Skeletal muscle satellite cell (primary cell): ENCODE measurements around the gene ADAM12.

Experiments used
- H3K27me3 ChIP-seq: 2 replicates; pipeline ENCODE4 v1.7.0; 2013; ENCODE audit warnings: low read length; ENCODE audit not compliant: control insufficient read depth, insufficient read depth
- H3K36me3 ChIP-seq: 2 replicates; pipeline ENCODE4 v1.7.0; 2013; ENCODE audit warnings: mild to moderate bottlenecking, control low read depth, low read length; ENCODE audit not compliant: insufficient read depth
- H3K4me1 ChIP-seq: 2 replicates; pipeline ENCODE4 v1.7.0; 2013; ENCODE audit warnings: low read length; ENCODE audit not compliant: control insufficient read depth, insufficient read depth
- H3K4me2 ChIP-seq: 2 replicates; pipeline ENCODE4 v1.7.0; 2013; ENCODE audit warnings: mild to moderate bottlenecking, low read length
- H3K4me3 ChIP-seq: 2 replicates; pipeline ENCODE4 v1.7.0; 2013; ENCODE audit warnings: low read length
- H3K9ac ChIP-seq: 2 replicates; pipeline ENCODE4 v1.7.0; 2013; ENCODE audit warnings: mild to moderate bottlenecking, low read depth, low read length, moderate library complexity
- H3K9me3 ChIP-seq: replicated peaks from 2 replicates; pipeline ENCODE4 v1.7.0; 2013; ENCODE audit warnings: mild to moderate bottlenecking, control low read depth, low read length

ADAM12 gene

DNA sequence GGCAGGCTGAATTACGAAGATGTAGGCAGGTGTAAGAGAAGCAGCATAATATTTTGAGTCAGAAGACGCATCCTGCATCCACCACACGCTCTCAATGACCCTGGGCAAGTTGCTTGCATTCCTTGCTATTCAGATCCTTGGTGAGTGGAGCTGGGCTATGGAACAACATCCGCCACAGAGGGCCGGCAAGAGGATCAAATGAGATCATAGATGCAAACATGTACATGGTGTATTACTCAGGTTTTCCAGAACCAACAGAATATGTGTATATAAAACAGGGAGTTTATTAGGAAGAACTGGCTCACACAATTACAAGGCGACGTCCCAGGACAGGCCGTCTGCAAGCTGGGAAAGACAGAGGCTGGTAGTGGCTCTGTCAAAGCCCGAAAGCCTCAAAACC, 51.5 kb downstream of the ADAM12 start:
- Histone ChIP-seq H3K36me3 (peaks cover 6% of the 10 kb centered on the region), H3K4me1 (peaks cover under 1% of the 10 kb centered on the region), H3K4me2 (no peak overlapping the region), H3K9me3 (no peaks in the 10 kb centered on the region), H3K9ac (no peak overlapping the region), H3K27me3 (no peaks in the 10 kb centered on the region), H3K4me3 (no peak overlapping the region)

GRCh38 chr10:126334272-126334671, 54.0 kb downstream of the ADAM12 start:
- H3K4me2 ChIP-seq, result no peak overlapping the region
- H3K4me3 ChIP-seq, result no peak overlapping the region
- H3K27me3 ChIP-seq, result no peaks in the 10 kb centered on the region
- peaks cover 6% of the 10 kb centered on the region for H3K4me1 ChIP-seq
- H3K9ac ChIP-seq, result no peak overlapping the region
- peaks cover 6% of the 10 kb centered on the region for H3K36me3 ChIP-seq
- H3K9me3 ChIP-seq, result no peaks in the 10 kb centered on the region

DNA sequence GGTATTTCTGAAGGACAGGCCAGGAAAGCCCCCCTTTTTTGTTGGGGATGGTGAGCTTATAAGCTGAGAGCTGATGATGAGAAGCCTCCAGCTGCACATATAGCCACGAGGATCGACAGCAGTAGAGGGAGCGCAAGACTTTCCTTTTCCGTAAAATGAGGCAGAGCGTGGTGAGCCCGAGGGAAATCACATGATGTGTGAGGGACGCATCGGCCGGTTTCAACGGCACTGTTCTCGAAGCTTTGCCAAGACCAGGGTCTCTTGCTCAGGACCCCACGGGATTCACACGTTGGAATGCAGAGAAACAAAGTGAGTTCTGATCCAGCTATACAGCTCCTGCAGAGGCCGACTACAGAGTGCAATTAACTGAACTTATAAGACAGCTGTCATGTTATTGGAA, 55.7 kb downstream of the ADAM12 start:
- no peaks in the 10 kb centered on the region for H3K27me3 ChIP-seq
- no peaks in the 10 kb centered on the region for H3K9me3 ChIP-seq
- peaks cover 6% of the 10 kb centered on the region for H3K36me3 ChIP-seq
- no peak overlapping the region for H3K9ac ChIP-seq
- no peak overlapping the region for H3K4me2 ChIP-seq
- H3K4me1 ChIP-seq, result peaks cover 6% of the 10 kb centered on the region
- no peak overlapping the region for H3K4me3 ChIP-seq

DNA sequence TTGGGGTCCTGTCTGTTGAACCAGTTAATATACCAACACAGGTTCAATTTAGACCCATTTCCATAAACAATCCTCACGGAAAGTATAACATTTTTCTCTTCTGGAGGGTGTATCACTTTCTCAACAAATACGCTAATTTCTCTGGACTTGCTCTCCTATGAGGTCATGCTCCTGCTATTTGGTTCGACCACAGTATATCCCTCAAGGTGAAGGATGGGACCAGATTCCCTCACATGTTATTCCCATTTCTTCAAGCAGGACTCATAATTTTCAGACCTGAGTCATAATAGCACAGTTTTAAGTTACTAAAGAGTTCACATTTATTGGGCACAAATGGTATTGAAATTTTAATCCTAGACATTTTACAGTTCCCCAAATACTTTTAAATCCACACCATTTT, 57.2 kb downstream of the ADAM12 start:
- no peak overlapping the region for H3K4me3 ChIP-seq
- peaks cover 15% of the 10 kb centered on the region for H3K36me3 ChIP-seq
- peaks cover 6% of the 10 kb centered on the region for H3K4me1 ChIP-seq
- H3K9ac ChIP-seq, result no peak overlapping the region
- H3K27me3 ChIP-seq, result no peaks in the 10 kb centered on the region
- H3K9me3 ChIP-seq, result no peaks in the 10 kb centered on the region
- no peak overlapping the region for H3K4me2 ChIP-seq

DNA sequence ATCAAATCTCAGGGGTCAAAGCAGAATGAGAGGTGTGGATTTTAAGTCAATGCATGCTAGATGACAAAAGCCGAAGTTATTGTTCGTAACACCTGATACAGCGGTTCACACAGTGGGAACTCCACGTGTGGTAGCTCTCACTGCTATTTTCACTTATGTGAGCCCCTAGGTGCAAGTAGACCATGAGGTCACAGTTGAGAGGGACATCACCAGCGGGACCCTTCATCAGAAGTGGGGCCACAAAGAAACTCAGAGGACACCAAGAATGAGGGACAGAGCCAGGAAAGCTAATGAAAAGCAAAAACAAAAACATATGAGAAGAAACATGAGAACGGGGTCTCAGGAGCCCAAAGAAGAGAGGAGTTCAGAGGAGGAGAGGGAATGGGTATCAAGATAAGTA, 63.5 kb downstream of the ADAM12 start:
- Histone ChIP-seq H3K4me3 (no peak overlapping the region), H3K9ac (no peak overlapping the region), H3K4me2 (no peak overlapping the region), H3K27me3 (no peaks in the 10 kb centered on the region), H3K4me1 (no peaks in the 10 kb centered on the region), H3K9me3 (no peaks in the 10 kb centered on the region), H3K36me3 (peaks cover 9% of the 10 kb centered on the region)

DNA sequence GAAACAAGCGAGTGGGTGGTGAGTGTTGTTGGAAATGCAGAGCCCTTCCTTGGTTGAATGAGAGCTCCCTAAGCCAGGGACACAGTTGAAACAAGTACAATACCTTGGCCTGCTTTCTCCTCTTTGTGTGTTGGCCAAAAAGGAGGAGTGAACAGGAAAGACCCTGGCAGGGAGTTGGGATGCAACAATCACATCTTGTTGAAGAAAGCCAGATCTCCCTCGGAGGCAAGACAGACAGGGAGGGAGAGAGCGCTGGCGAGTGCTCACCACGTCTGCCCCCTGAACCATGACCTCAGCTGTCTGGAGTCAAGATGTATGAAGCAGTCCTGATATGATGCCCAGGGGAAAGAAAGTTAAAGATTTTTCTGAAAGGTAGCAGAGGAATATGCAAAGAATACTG, 66.8 kb downstream of the ADAM12 start:
- Histone ChIP-seq H3K27me3 (no peaks in the 10 kb centered on the region), H3K36me3 (peaks cover under 1% of the 10 kb centered on the region), H3K9ac (no peak overlapping the region), H3K4me2 (no peak overlapping the region), H3K9me3 (no peaks in the 10 kb centered on the region), H3K4me3 (no peak overlapping the region), H3K4me1 (no peaks in the 10 kb centered on the region)

GRCh38 chr10:126317751-126318150, 70.5 kb downstream of the ADAM12 start:
- no peaks in the 10 kb centered on the region for H3K27me3 ChIP-seq
- H3K4me1 ChIP-seq, result peaks cover 14% of the 10 kb centered on the region
- H3K9me3 ChIP-seq, result no peaks in the 10 kb centered on the region
- no peak overlapping the region for H3K4me3 ChIP-seq
- peaks cover under 1% of the 10 kb centered on the region for H3K36me3 ChIP-seq
- H3K9ac ChIP-seq, result no peak overlapping the region
- H3K4me2 ChIP-seq, result no peak overlapping the region

GRCh38 chr10:126315494-126316177, 72.6 kb downstream of the ADAM12 start:
- no peaks in the 10 kb centered on the region for H3K27me3 ChIP-seq
- peaks cover 24% of the 10 kb centered on the region for H3K4me1 ChIP-seq
- H3K4me3 ChIP-seq, result peak overlapping the region; percentile 40
- H3K36me3 ChIP-seq, result peaks cover 8% of the 10 kb centered on the region
- H3K4me2 ChIP-seq, result peak overlapping the region; percentile 71
- no peaks in the 10 kb centered on the region for H3K9me3 ChIP-seq
- H3K9ac ChIP-seq, result peak overlapping the region; percentile 61

DNA sequence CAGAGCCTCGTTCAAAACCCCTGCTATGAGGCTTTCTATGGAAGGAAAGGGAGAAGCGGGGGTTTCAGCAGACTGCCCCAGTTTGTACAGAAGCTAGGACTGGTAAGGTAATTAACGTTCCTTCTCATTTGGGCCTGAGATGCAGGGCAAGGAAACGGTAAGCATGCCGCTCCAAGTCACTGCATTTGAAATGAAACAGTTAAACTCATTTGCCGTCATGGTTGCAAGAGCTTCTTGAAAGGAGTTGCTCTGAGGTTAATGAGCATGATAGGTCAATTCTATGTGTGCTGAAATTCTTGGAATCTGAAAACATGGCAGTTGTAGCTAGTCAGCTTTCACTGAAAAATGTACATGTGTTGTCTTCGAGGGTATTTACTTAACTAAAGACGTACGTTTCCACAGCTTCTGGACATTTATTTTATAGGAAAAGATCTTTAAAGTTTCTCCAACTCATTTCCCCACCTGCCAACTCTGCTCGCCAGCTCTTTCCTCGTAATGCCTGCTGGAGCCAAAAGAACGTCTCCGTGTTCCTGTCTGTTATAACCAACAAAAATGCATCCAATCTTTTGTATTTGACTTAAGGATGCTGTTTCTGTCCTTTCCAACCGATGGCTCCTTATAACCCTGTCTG, 73.3 kb downstream of the ADAM12 start:
- Histone ChIP-seq H3K36me3 (peaks cover 8% of the 10 kb centered on the region), H3K9me3 (no peaks in the 10 kb centered on the region), H3K4me2 (peak overlapping the region; percentile 71), H3K4me1 (peaks cover 25% of the 10 kb centered on the region), H3K4me3 (no peak overlapping the region), H3K27me3 (no peaks in the 10 kb centered on the region), H3K9ac (peak overlapping the region; percentile 61)

DNA sequence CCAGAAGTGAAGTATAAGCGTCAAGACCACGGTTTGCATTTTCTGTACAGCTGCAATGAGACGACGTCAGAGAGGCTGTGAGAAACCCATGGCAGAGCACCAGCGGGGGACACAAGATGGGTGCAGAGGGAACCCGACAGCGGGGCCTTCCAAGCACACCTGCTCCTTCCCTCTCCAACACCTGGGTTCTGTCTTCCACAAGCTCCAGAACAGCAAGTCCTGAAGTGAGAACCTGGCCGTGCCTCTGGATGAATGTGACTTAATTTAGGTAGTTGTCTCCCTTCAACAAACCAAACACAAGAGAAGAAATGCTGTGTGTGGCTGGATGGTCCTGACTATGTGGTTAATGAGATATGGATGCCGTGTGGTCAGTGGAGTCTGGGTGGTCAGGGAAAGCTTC, 76.1 kb downstream of the ADAM12 start:
- H3K9ac ChIP-seq, result no peak overlapping the region
- H3K9me3 ChIP-seq, result no peaks in the 10 kb centered on the region
- H3K4me2 ChIP-seq, result no peak overlapping the region
- H3K36me3 ChIP-seq, result peaks cover 8% of the 10 kb centered on the region
- no peaks in the 10 kb centered on the region for H3K27me3 ChIP-seq
- H3K4me3 ChIP-seq, result no peak overlapping the region
- peaks cover 25% of the 10 kb centered on the region for H3K4me1 ChIP-seq

DNA sequence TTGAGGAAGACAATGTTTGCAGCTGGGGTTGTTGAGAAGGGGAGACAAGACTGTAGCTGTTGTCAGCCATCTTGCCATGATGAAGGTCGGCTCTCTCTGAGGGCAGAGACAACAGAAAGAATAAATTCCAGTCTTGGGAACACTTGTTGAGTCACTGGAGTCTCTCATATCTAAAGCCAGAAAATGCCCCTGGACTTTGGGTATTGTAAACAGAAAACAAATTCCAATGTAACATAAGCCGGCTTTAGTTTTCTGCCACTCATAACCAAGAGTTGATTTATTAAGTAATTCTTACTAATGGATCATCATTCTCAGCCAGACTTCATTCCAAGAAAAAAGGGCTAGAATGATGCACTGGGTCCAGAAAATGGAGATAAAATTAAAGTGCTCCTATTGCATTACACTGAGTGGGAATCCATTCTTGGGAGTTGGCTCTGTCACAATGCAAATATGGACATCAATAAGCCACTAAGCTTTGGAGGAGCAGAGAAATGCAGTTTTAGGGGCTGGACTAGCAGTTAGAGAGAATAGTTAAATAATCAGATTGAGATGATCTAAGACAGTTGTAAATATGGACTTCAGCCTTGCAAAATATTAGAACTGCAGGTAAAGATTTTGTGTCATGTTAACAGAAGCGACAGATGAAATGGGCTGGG, 78.9 kb downstream of the ADAM12 start:
- H3K4me3 ChIP-seq, result no peak overlapping the region
- no peak overlapping the region for H3K9ac ChIP-seq
- H3K9me3 ChIP-seq, result no peaks in the 10 kb centered on the region
- H3K4me1 ChIP-seq, result peaks cover 11% of the 10 kb centered on the region
- no peak overlapping the region for H3K4me2 ChIP-seq
- H3K36me3 ChIP-seq, result peaks cover 8% of the 10 kb centered on the region
- no peaks in the 10 kb centered on the region for H3K27me3 ChIP-seq
